Midbrain (tissue), 1 donor: Measurements from ENCODE around the gene SPPL2C.

Source experiments
- DNase-seq: peaks from one replicate; lab custom pipeline; 2025; lab: John Stamatoyannopoulos, UW

Gene SPPL2C

GRCh38 chr17:45877467-45877866 lies 32.8 kb downstream of the SPPL2C start:
- no peak for DNase-seq

- no peak for DNase-seq
Measured at GRCh38 chr17:45883063-45883462, 38.4 kb downstream of the SPPL2C start.

- no peak for DNase-seq
Measured at GRCh38 chr17:45886852-45887251, 42.2 kb downstream of the SPPL2C start.

GRCh38 chr17:45888392-45888791 lies 43.7 kb downstream of the SPPL2C start:
- no peak for DNase-seq

GRCh38 chr17:45889579-45889978 lies 44.9 kb downstream of the SPPL2C start:
- no peak for DNase-seq

- no peak for DNase-seq
Measured at GRCh38 chr17:45893725-45894021, 49.0 kb downstream of the SPPL2C start.

- peak; percentile 97 for DNase-seq
Measured at GRCh38 chr17:45894022-45894784, 49.5 kb downstream of the SPPL2C start, which contains the start of gene MAPT. Gene MAPT, plus strand, starts transcription at chr17:45894554. Its CDS starts 67,784 bp downstream, at chr17:45962338.

- peak; percentile 47 for DNase-seq
Measured at GRCh38 chr17:45895304-45895968, 50.8 kb downstream of the SPPL2C start.

GRCh38 chr17:45895969-45896785 lies 51.5 kb downstream of the SPPL2C start:
- DNase-seq: no peak
